H9 (cell line): ENCODE data around the gene PRR30. TPM values are rescaled to one million over a fixed set of nuclear protein-coding genes. Genes with fewer than 3 reads are reported as not detected.

Experiments
- DNase-seq: peaks from one replicate; pipeline ENCODE4 v3.0.0-alpha.2; 2017
- H2AFZ ChIP-seq: one replicate; pipeline ENCODE4 v1.6.1; 2013; ENCODE audit warnings: mild to moderate bottlenecking, low read length, control low read depth, moderate library complexity
- H2AK5ac ChIP-seq: 2 replicates; pipeline ENCODE4 v1.6.1; 2013; ENCODE audit warnings: low read length, control low read depth, mixed read lengths; ENCODE audit not compliant: insufficient read length
- H2BK120ac ChIP-seq: one replicate; pipeline ENCODE4 v1.6.1; 2013; ENCODE audit warnings: low read depth, mild to moderate bottlenecking, low read length, control low read depth, inconsistent platforms; ENCODE audit not compliant: poor library complexity, severe bottlenecking
- H2BK12ac ChIP-seq: 2 replicates; pipeline ENCODE4 v1.6.1; 2013; ENCODE audit warnings: low read length, control low read depth, mixed read lengths, low read depth; ENCODE audit not compliant: insufficient read length
- H2BK15ac ChIP-seq: 2 replicates; pipeline ENCODE4 v1.6.1; 2013; ENCODE audit warnings: low read depth, low read length, control low read depth
- H2BK20ac ChIP-seq: one replicate; pipeline ENCODE4 v1.6.1; 2013; ENCODE audit warnings: low read depth, mild to moderate bottlenecking, low read length, control low read depth, inconsistent platforms; ENCODE audit not compliant: poor library complexity, severe bottlenecking
- H2BK5ac ChIP-seq: 2 replicates; pipeline ENCODE4 v1.6.1; 2013; ENCODE audit warnings: low read length, control low read depth, mixed read lengths; ENCODE audit not compliant: insufficient read length
- H3K14ac ChIP-seq: 2 replicates; pipeline ENCODE4 v1.6.1; 2013; ENCODE audit warnings: low read length, control low read depth; ENCODE audit not compliant: insufficient read depth
- H3K18ac ChIP-seq: 2 replicates; pipeline ENCODE4 v1.6.1; 2013; ENCODE audit warnings: low read depth, mild to moderate bottlenecking, mixed read lengths, low read length, control low read depth; ENCODE audit not compliant: insufficient read length
- H3K23ac ChIP-seq: 2 replicates; pipeline ENCODE4 v1.6.1; 2013; ENCODE audit warnings: low read length, control low read depth, mixed read lengths, low read depth; ENCODE audit not compliant: insufficient read length
- H3K23me2 ChIP-seq: 2 replicates; pipeline ENCODE4 v1.6.1; 2013; ENCODE audit warnings: low read depth, mild to moderate bottlenecking, mixed read lengths, low read length, control low read depth; ENCODE audit not compliant: insufficient read length, poor library complexity, severe bottlenecking
- H3K27ac ChIP-seq: 2 replicates; pipeline ENCODE4 v1.5.1; 2013; ENCODE audit warnings: low read length, control low read depth, mixed read lengths, low read depth; ENCODE audit not compliant: insufficient read length
- H3K27me3 ChIP-seq: 2 replicates; pipeline ENCODE4 v1.6.1; 2013; ENCODE audit warnings: low read length, control low read depth, inconsistent platforms; ENCODE audit not compliant: insufficient read depth
- H3K4ac ChIP-seq: 2 replicates; pipeline ENCODE4 v1.6.1; 2013; ENCODE audit warnings: low read depth, mild to moderate bottlenecking, control low read depth, inconsistent platforms, low read length, moderate library complexity
- H3K4me1 ChIP-seq: 2 replicates; pipeline ENCODE4 v1.6.1; 2013; ENCODE audit warnings: low read length, control low read depth, inconsistent platforms; ENCODE audit not compliant: insufficient read depth
- H3K4me2 ChIP-seq: 2 replicates; pipeline ENCODE4 v1.6.1; 2013; ENCODE audit warnings: low read length, control low read depth, mixed read lengths; ENCODE audit not compliant: insufficient read length, insufficient read depth
- H3K56ac ChIP-seq: 2 replicates; pipeline ENCODE4 v1.6.1; 2013; ENCODE audit warnings: low read depth, mild to moderate bottlenecking, mixed read lengths, low read length, control low read depth; ENCODE audit not compliant: insufficient read length
- H3K79me1 ChIP-seq: 2 replicates; pipeline ENCODE4 v1.6.1; 2013; ENCODE audit warnings: low read depth, mild to moderate bottlenecking, moderate library complexity, low read length, control low read depth, inconsistent platforms; ENCODE audit not compliant: insufficient read depth, poor library complexity, severe bottlenecking
- H3K79me2 ChIP-seq: 2 replicates; pipeline ENCODE4 v1.6.1; 2013; ENCODE audit warnings: low read length, control low read depth, inconsistent platforms; ENCODE audit not compliant: insufficient read depth
- H3K9ac ChIP-seq: 2 replicates; pipeline ENCODE4 v1.6.1; 2013; ENCODE audit warnings: low read length, control low read depth, mixed read lengths; ENCODE audit not compliant: insufficient read length; ENCODE audit errors: extremely low read depth
- H3K9me3 ChIP-seq: one replicate; pipeline ENCODE4 v1.6.1; 2013; ENCODE audit warnings: low read depth, low read length, inconsistent platforms; ENCODE audit not compliant: control insufficient read depth
- H3T11ph ChIP-seq: one replicate; pipeline ENCODE4 v1.6.1; 2013; ENCODE audit warnings: mild to moderate bottlenecking, low read length, control low read depth, inconsistent platforms
- H4K20me1 ChIP-seq: one replicate; pipeline ENCODE4 v1.6.1; 2013; ENCODE audit not compliant: control insufficient read depth, insufficient read length, insufficient read depth
- H4K5ac ChIP-seq: 2 replicates; pipeline ENCODE4 v1.6.1; 2013; ENCODE audit warnings: low read depth, mild to moderate bottlenecking, mixed read lengths, low read length, control low read depth; ENCODE audit not compliant: insufficient read length
- H4K8ac ChIP-seq: replicated peaks from 2 replicates; pipeline ENCODE4 v1.6.1; 2013; ENCODE audit warnings: low read length, control low read depth, mixed read lengths, low read depth; ENCODE audit not compliant: insufficient read length
- H4K91ac ChIP-seq: 2 replicates; pipeline ENCODE4 v1.6.1; 2013; ENCODE audit warnings: low read depth, mild to moderate bottlenecking, moderate library complexity, mixed read lengths, low read length, control low read depth; ENCODE audit not compliant: insufficient read length
- H3K27ac Mint-ChIP-seq, 3 experiments: 2 replicates in 2 of 3; 3 replicates in 1 of 3; pipeline ENCODE4 v1.8.0; 2020 to 2021; ENCODE audit warnings: mixed read lengths in 3 of 3, mild to moderate bottlenecking in 1 of 3, moderate library complexity in 1 of 3
- H3K27me3 Mint-ChIP-seq: 2 replicates; pipeline ENCODE4 v1.8.0; 2021; ENCODE audit warnings: low read depth, mild to moderate bottlenecking, moderate library complexity, mixed read lengths
- H3K36me3 Mint-ChIP-seq, 3 experiments: 2 replicates in 2 of 3; 3 replicates in 1 of 3; pipeline ENCODE4 v1.8.0; 2020 to 2021; ENCODE audit warnings: low read depth in 3 of 3, mixed read lengths in 3 of 3; ENCODE audit not compliant: insufficient read depth in 1 of 3
- H3K4me1 Mint-ChIP-seq, 2 experiments: 2 replicates each; pipeline ENCODE4 v1.8.0; 2020; ENCODE audit warnings: mixed read lengths in 2 of 2
- H3K4me3 Mint-ChIP-seq, 2 experiments: 2 replicates in 1 of 2; 3 replicates in 1 of 2; pipeline ENCODE4 v1.8.0; 2020 to 2021; ENCODE audit warnings: mild to moderate bottlenecking in 2 of 2, mixed read lengths in 2 of 2, moderate library complexity in 1 of 2
- H3K9me3 Mint-ChIP-seq, 2 experiments: 2 replicates in 1 of 2; 3 replicates in 1 of 2; pipeline ENCODE4 v1.8.0; 2020; ENCODE audit warnings: mild to moderate bottlenecking in 2 of 2, mixed read lengths in 2 of 2, moderate library complexity in 1 of 2
- WGBS: extraction: QIAGEN DNeasy Blood & Tissue Kit; methylation state at CpG from one replicate; pipeline ENCODE4 v1.1.7; 2013; ENCODE audit warnings: missing lambda C conversion rate, low lambda C conversion rate, mixed read lengths; ENCODE audit not compliant: insufficient read length; ENCODE audit errors: extremely low coverage; 5-methylcytosine and 5-hydroxymethylcytosine counted together
- total RNA-seq: library from RNA; stranded (reverse); gene quantifications from 2 replicates; pipeline ENCODE4 v1.2.1, GENCODE V29; 2021
- TF ChIP-seq, protein P1 (sequence below): fragments of 200-600 bp; sonication (generic); conservative IDR thresholded peaks from 3 replicates; pipeline ENCODE4 v1.8.0; 2021; ENCODE audit warnings: antibody characterized with exemption, mild to moderate bottlenecking

PRR30 gene
- total RNA-seq, 1 experiment from 2014 or later, result not detected

DNA sequence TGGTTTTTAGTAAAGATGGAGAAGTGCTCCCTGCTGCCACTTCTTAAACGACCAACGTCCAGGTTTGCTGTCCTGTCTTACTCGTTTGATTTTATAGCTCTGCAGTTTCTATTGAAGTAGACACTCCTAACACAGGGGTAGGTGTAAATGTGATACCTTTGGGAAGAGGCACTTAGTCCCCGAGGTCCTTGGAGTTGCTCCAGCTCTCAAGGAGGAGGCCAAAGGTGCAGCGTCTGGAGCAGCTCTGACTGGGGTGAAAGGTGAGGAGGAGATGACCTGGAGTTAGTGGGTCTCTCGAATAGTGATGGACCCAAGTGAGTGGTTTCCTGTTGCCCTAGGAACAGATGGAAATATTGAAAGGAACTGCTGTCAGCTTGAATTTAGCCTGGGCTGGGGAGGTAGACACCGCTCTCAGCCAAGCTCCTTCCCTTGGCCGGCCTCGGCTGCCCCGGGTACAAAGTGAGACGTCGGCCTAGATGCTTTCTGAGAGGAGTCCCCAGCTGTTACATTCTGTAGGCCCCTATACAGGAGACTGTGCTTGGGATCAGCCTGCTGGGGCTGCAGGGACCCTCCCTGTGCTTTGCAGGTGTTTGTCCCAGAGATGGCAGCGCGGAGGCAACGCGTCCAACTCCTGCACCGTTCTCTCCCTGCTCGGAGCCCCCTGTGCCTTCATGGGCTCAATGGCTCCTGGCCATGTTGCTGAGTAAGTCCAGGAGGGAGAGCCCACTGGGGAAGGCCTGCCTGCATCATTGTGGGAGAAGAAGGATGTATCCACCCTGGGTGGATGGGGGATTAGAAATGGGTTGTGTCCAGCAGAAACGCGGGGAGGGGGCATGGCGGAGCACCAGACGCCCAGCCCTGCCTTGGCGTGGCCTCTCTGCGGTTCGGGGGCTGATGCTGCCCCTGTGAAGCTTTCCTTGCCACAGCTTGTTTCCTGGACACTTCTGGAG, 47.2 kb downstream of the PRR30 start:
- Histone ChIP-seq H3K9me3 (no peaks in the 10 kb centered on the region), H2AK5ac (no peak overlapping the region), H4K91ac (no peak overlapping the region), H2BK12ac (no peak overlapping the region), H3K23me2 (peaks cover 4% of the 10 kb centered on the region), H3K4me1 (no peaks in the 10 kb centered on the region), H2BK120ac (no peak overlapping the region), H4K8ac (no peak overlapping the region), H3K56ac (no peak overlapping the region), H3K79me1 (no peaks in the 10 kb centered on the region), H3K23ac (no peak overlapping the region), H2BK5ac (no peak overlapping the region), H3K14ac (no peak overlapping the region), H3K9ac (no peak overlapping the region), H3K18ac (no peak overlapping the region), H4K20me1 (peaks cover 3% of the 10 kb centered on the region), H3K4ac (no peak overlapping the region), H4K5ac (no peak overlapping the region), H3T11ph (no peak overlapping the region), H3K27ac (no peak overlapping the region), H2AFZ (no peak overlapping the region), H3K79me2 (no peaks in the 10 kb centered on the region), H3K27me3 (no peaks in the 10 kb centered on the region), H2BK15ac (no peak overlapping the region), H2BK20ac (no peak overlapping the region), H3K4me2 (no peak overlapping the region)
- H3K9me3 Mint-ChIP-seq, result no peaks in the 10 kb centered on the region; a peak in 1 of 5 replicates
- H3K27ac Mint-ChIP-seq, result peak overlapping the region in 2 of 3 experiments; percentile 37 to 40; a peak in 2 of 7 replicates
- TF ChIP-seq, protein P1, sequence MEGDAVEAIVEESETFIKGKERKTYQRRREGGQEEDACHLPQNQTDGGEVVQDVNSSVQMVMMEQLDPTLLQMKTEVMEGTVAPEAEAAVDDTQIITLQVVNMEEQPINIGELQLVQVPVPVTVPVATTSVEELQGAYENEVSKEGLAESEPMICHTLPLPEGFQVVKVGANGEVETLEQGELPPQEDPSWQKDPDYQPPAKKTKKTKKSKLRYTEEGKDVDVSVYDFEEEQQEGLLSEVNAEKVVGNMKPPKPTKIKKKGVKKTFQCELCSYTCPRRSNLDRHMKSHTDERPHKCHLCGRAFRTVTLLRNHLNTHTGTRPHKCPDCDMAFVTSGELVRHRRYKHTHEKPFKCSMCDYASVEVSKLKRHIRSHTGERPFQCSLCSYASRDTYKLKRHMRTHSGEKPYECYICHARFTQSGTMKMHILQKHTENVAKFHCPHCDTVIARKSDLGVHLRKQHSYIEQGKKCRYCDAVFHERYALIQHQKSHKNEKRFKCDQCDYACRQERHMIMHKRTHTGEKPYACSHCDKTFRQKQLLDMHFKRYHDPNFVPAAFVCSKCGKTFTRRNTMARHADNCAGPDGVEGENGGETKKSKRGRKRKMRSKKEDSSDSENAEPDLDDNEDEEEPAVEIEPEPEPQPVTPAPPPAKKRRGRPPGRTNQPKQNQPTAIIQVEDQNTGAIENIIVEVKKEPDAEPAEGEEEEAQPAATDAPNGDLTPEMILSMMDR, result no peak
- H3K4me1 Mint-ChIP-seq, result peaks cover 13 to 14% of the 10 kb centered on the region in 2 experiments
- no peaks in the 10 kb centered on the region; a peak in 1 of 7 replicates for H3K36me3 Mint-ChIP-seq
- DNase-seq, result no peak
- H3K27me3 Mint-ChIP-seq, result peaks cover 6% of the 10 kb centered on the region
- no peak overlapping the region for H3K4me3 Mint-ChIP-seq
- no CpG with 5 or more reads among the region's 25 CpGs for WGBS
